Endothelial cell of umbilical vein (primary cell): ENCODE measurements around the gene TXNL4A. TPM values are rescaled to one million over a fixed set of nuclear protein-coding genes. Genes with fewer than 3 reads are reported as not detected.

Source experiments
- BruUV-seq: library from RNA; stranded (reverse); fragments of 400-500 nt; replicated peaks from 2 replicates; lab custom pipeline; 2021; lab: Mats Ljungman, UMichigan
- CTCF ChIA-PET: fragments of 300-600, 350-600 bp; sonication (Branson Sonifier 250); formaldehyde crosslinking; loops from one replicate; lab custom pipeline; 2021; ENCODE audit warnings: antibody characterized with exemption, inconsistent platforms; lab: Charles Lee
- POLR2A ChIA-PET: fragments of 300-600, 350-600 bp; sonication (Branson Sonifier 250); formaldehyde crosslinking; loops from one replicate; lab custom pipeline; 2021; ENCODE audit warnings: antibody characterized with exemption, inconsistent platforms; lab: Charles Lee
- DNase-seq: peaks from one replicate; pipeline ENCODE4 v3.0.0-alpha.2; 2011; ENCODE audit warnings: low read depth, low spot score
- FAIRE-seq: peaks from 2 replicates; lab custom pipeline; 2011; peaks lifted over from hg19 to GRCh38; lab: Jason Lieb, UNC
- H2AFZ ChIP-seq: 2 replicates; pipeline ENCODE4 v1.6.0; 2012; ENCODE audit warnings: low read depth, low read length, control low read depth, inconsistent platforms
- H3K27ac ChIP-seq: 2 replicates; pipeline ENCODE4 v1.5.1; 2011; ENCODE audit warnings: low read depth, mild to moderate bottlenecking, control low read depth, low read length, moderate library complexity; ENCODE audit not compliant: insufficient read depth
- H3K27me3 ChIP-seq, 2 experiments: 2 replicates each; pipeline versions ENCODE4 v1.6.0 to v1.6.1; 2011; ENCODE audit warnings: low read length in 2 of 2, mixed read lengths in 1 of 2; ENCODE audit not compliant: control insufficient read depth in 2 of 2, insufficient read depth in 2 of 2
- H3K36me3 ChIP-seq, 2 experiments: 2 replicates in 1 of 2; 3 replicates in 1 of 2; pipeline ENCODE4 v1.5.1; 2011; ENCODE audit warnings: low read length in 2 of 2, mild to moderate bottlenecking in 1 of 2, moderate library complexity in 1 of 2; ENCODE audit not compliant: control insufficient read depth in 2 of 2, insufficient read depth in 2 of 2; ENCODE audit errors: extremely low read depth in 1 of 2
- H3K4me1 ChIP-seq: 3 replicates; pipeline ENCODE4 v1.5.1; 2011; ENCODE audit warnings: mild to moderate bottlenecking, low read length; ENCODE audit not compliant: control insufficient read depth, insufficient read depth; ENCODE audit errors: extremely low read depth
- H3K4me2 ChIP-seq: 2 replicates; pipeline ENCODE4 v1.6.1; 2011; ENCODE audit warnings: low read length, control low read depth, mixed read lengths; ENCODE audit not compliant: insufficient read depth
- H3K4me3 ChIP-seq, 3 experiments: fragments of 200-600 bp in 1 of 3; sonication (generic), shearing (Covaris generic) in 1 of 3; replicated peaks in 1 of 3; 2 replicates each; pipeline ENCODE4 v1.5.1; 2011 to 2016; ENCODE audit warnings: control low read depth in 3 of 3, low read length in 3 of 3, mild to moderate bottlenecking in 2 of 3, inconsistent platforms in 1 of 3, low read depth in 1 of 3, moderate library complexity in 1 of 3; ENCODE audit not compliant: insufficient read depth in 1 of 3
- H3K79me2 ChIP-seq: 2 replicates; pipeline ENCODE4 v1.6.0; 2012; ENCODE audit warnings: low read length, inconsistent platforms; ENCODE audit not compliant: control insufficient read depth, insufficient read depth
- H3K9ac ChIP-seq: replicated peaks from 2 replicates; pipeline ENCODE3; 2011; ENCODE audit warnings: low read length, control low read depth; ENCODE audit not compliant: insufficient read depth; ENCODE audit errors: extremely low read depth
- H3K9me1 ChIP-seq: replicated peaks from 3 replicates; pipeline ENCODE4 v1.6.0; 2011; ENCODE audit warnings: mild to moderate bottlenecking, low read length; ENCODE audit not compliant: control insufficient read depth, insufficient read depth; ENCODE audit errors: extremely low read depth
- H3K9me3 ChIP-seq: replicated peaks from 2 replicates; pipeline ENCODE4 v1.5.1; 2012; ENCODE audit warnings: low read length, inconsistent platforms; ENCODE audit not compliant: control insufficient read depth, insufficient read depth
- H4K20me1 ChIP-seq: replicated peaks from 2 replicates; pipeline ENCODE3; 2011; ENCODE audit warnings: mild to moderate bottlenecking, low read length; ENCODE audit not compliant: control insufficient read depth, insufficient read depth; ENCODE audit errors: extremely low read depth
- EZH2 ChIP-seq: IDR thresholded peaks from 2 replicates; pipeline ENCODE4 v1.6.1; 2012; ENCODE audit warnings: borderline replicate concordance, low read depth, mild to moderate bottlenecking, moderate library complexity, low read length, inconsistent platforms; ENCODE audit not compliant: severe bottlenecking
- FOS ChIP-seq: IDR thresholded peaks from 2 replicates; pipeline ENCODE4 v1.6.1; 2011; ENCODE audit warnings: mild to moderate bottlenecking, low read length, moderate library complexity, borderline replicate concordance; ENCODE audit not compliant: insufficient read depth
- GATA2 ChIP-seq: IDR thresholded peaks from 2 replicates; pipeline ENCODE4 v1.7.0; 2011; ENCODE audit warnings: low read depth, mild to moderate bottlenecking, moderate library complexity, mixed read lengths, low read length; ENCODE audit not compliant: insufficient read length, insufficient read depth
- JUN ChIP-seq: IDR thresholded peaks from 2 replicates; pipeline ENCODE4 v1.6.1; 2011; ENCODE audit warnings: borderline replicate concordance, low read depth; ENCODE audit not compliant: insufficient read length, insufficient read depth
- MYC ChIP-seq: IDR thresholded peaks from one replicate; pipeline ENCODE4 v1.6.1; 2011; ENCODE audit warnings: mild to moderate bottlenecking, low read depth, low read length
- POLR2A ChIP-seq: IDR thresholded peaks from 2 replicates; pipeline ENCODE4 v1.6.1; 2012; ENCODE audit warnings: low read depth, mild to moderate bottlenecking, control low read depth, low read length
- POLR2AphosphoS5 ChIP-seq: IDR thresholded peaks from 2 replicates; pipeline ENCODE4 v1.6.1; 2012; ENCODE audit warnings: low read depth, mild to moderate bottlenecking, control low read depth, low read length, moderate library complexity; ENCODE audit not compliant: insufficient read depth
- dilution Hi-C: fragments of 300-500 bp; cut with MboI; formaldehyde crosslinking; loops from one replicate; pipeline ENCODE4 v1.15.0; 2019; ENCODE audit warnings: low sequenced_read_pairs; ENCODE audit not compliant: extremely low pct_ligation_motif_present
- intact Hi-C: fragments of 100-400 bp; cut with micrococcal nuclease; formaldehyde crosslinking; loops from one replicate; pipeline ENCODE4 v1.10.0; 2022
- polyA plus RNA-seq, 4 experiments: library from polyadenylated mRNA; depleted of rRNA in 3 of 4; stranded (reverse) in 3 of 4; unstranded in 1 of 4; fragments of >200 nt; gene quantifications; 2 replicates each; pipeline versions ENCODE4 v1.2.1 to v1.2.3, GENCODE V29; 2011 to 2012; ENCODE audit warnings: missing spikeins in 1 of 4
- total RNA-seq: library from RNA; stranded (reverse); gene quantifications from 2 replicates; pipeline ENCODE4 v1.2.3, GENCODE V29; 2021
- TF ChIP-seq, protein P1 (sequence below), 2 donors: IDR thresholded peaks; 1 replicate in 1 of 2; 2 replicates in 1 of 2; pipeline ENCODE4 v1.5.1; 2011; ENCODE audit warnings: low read length in 2 of 2, mild to moderate bottlenecking in 2 of 2, moderate library complexity in 2 of 2, control low read depth in 1 of 2, inconsistent platforms in 1 of 2, low read depth in 1 of 2; ENCODE audit not compliant: insufficient read depth in 1 of 2; ENCODE audit errors: extremely low read depth in 1 of 2
- TF ChIP-seq, protein P2 (sequence below): IDR thresholded peaks from 2 replicates; pipeline ENCODE4 v1.6.1; 2011; ENCODE audit not compliant: insufficient read depth, insufficient read length

Gene TXNL4A
- total and polyA plus RNA-seq, 2 donors (not counting 3 experiments of a cell fraction or from before 2014, with no cell fraction given): 148 to 172 TPM

GRCh38 chr18:79951545-79952455 is 36.6 kb downstream of the TXNL4A start, which contains the start of gene SLC66A2:
TSS of gene SLC66A2 (minus strand) at chr18:79951653. CDS start at chr18:79950926, 727 bp downstream.
- peak; percentile 78 for FAIRE-seq

More at GRCh38 chr18:79951545-79952455, 36.6 kb downstream of the TXNL4A start, which contains the start of gene SLC66A2:
- Histone ChIP-seq H3K4me1 (peaks cover 5% of the 10 kb centered on the region), H3K27me3 (no peaks in the 10 kb centered on the region), H3K27ac (peak within 1 kb of the TSS; percentile 4), H3K79me2 (peaks cover 15% of the 10 kb centered on the region), H2AFZ (peak within 1 kb of the TSS; percentile 93), H3K9ac (peak within 1 kb of the TSS; percentile 59), H3K9me1 (no peaks in the 10 kb centered on the region), H3K4me3 (peak within 1 kb of the TSS; percentile 50 to 96 (median 71)), H3K9me3 (no peaks in the 10 kb centered on the region), H4K20me1 (no peaks in the 10 kb centered on the region), H3K36me3 (no peaks in the 10 kb centered on the region), H3K4me2 (peak within 1 kb of the TSS; percentile 76)
- peak; percentile 78 for DNase-seq
- POLR2A ChIA-PET: interaction anchor here (0.6 kb wide), 1 partner anchor 10 kb away, joined by 4 read pairs; no protein-coding TSS in a partner anchor
- TF ChIP-seq POLR2A: peak; percentile 43
- TF ChIP-seq EZH2: no peak
- no peak for TF ChIP-seq MYC
- TF ChIP-seq GATA2: no peak
- TF ChIP-seq, protein P1, sequence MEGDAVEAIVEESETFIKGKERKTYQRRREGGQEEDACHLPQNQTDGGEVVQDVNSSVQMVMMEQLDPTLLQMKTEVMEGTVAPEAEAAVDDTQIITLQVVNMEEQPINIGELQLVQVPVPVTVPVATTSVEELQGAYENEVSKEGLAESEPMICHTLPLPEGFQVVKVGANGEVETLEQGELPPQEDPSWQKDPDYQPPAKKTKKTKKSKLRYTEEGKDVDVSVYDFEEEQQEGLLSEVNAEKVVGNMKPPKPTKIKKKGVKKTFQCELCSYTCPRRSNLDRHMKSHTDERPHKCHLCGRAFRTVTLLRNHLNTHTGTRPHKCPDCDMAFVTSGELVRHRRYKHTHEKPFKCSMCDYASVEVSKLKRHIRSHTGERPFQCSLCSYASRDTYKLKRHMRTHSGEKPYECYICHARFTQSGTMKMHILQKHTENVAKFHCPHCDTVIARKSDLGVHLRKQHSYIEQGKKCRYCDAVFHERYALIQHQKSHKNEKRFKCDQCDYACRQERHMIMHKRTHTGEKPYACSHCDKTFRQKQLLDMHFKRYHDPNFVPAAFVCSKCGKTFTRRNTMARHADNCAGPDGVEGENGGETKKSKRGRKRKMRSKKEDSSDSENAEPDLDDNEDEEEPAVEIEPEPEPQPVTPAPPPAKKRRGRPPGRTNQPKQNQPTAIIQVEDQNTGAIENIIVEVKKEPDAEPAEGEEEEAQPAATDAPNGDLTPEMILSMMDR (IDR thresholded peaks at IDR 0.05; ENCODE audit: extremely low read depth in 1 of 2, insufficient read depth in 1 of 2, low read depth in 1 of 2, low read length in 2 of 2): peak in 1 of 2 donors; percentile 7
- no peak for TF ChIP-seq JUN
- peak; percentile 59 for TF ChIP-seq POLR2AphosphoS5
- TF ChIP-seq, protein P2, sequence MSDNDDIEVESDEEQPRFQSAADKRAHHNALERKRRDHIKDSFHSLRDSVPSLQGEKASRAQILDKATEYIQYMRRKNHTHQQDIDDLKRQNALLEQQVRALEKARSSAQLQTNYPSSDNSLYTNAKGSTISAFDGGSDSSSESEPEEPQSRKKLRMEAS: no peak
- no peak for TF ChIP-seq FOS
- CTCF ChIA-PET: interaction anchor here (1.0 to 1.8 kb wide), 3 partner anchors 10 to 57 kb away, joined by 3 to 6 read pairs (median 4); no protein-coding TSS in a partner anchor
- dilution Hi-C loops: no loop called here
- no TSS peak for BruUV-seq
- intact Hi-C loops: loop anchor here (1.0 to 10.0 kb wide), 4 partner anchors 13 to 274 kb away; partner anchors contain the start of genes CTDP1, HSBP1L1, KCNG2 and TXNL4A
